Activated T-helper 17 cell treated with anti-CD3 and anti-CD28 coated beads, Interleukin-2, amount 50 U/mL, for 72 hours (primary cell): ENCODE measurements around the gene AXDND1. TPM values are rescaled to one million over a fixed set of nuclear protein-coding genes. Genes with fewer than 3 reads are reported as not detected.
A peak's percentile ranks its signal among the peaks of the same experiment; 100 is the strongest.
"Not testable (repeated sequence)": the region's sequence is repeated elsewhere in the genome, so short reads cannot be mapped to it uniquely, and the experiment has no call there.

ENCODE experiments used
- ATAC-seq: fragments of 150-1000 bp; cut with Tn5 transposase; replicated peaks from 2 replicates; pipeline ENCODE4 v1.10.0; 2021; ENCODE audit warnings: mild to moderate bottlenecking, moderate library complexity
- H3K27ac Mint-ChIP-seq: one replicate; pipeline ENCODE4 v1.8.0; 2022; ENCODE audit warnings: mixed read lengths
- H3K27me3 Mint-ChIP-seq: one replicate; pipeline ENCODE4 v1.8.0; 2022; ENCODE audit warnings: mixed read lengths
- H3K36me3 Mint-ChIP-seq: one replicate; pipeline ENCODE4 v1.8.0; 2022; ENCODE audit warnings: low read depth, mild to moderate bottlenecking, mixed read lengths
- H3K4me1 Mint-ChIP-seq: one replicate; pipeline ENCODE4 v1.8.0; 2022; ENCODE audit warnings: mixed read lengths
- H3K4me3 Mint-ChIP-seq: one replicate; pipeline ENCODE4 v1.8.0; 2022; ENCODE audit warnings: mild to moderate bottlenecking, mixed read lengths
- H3K9me3 Mint-ChIP-seq: one replicate; pipeline ENCODE4 v1.8.0; 2022; ENCODE audit warnings: mixed read lengths
- total RNA-seq, 2 donors: library from RNA; stranded (reverse); gene quantifications; one replicate each; pipeline ENCODE4 v1.2.3, GENCODE V29; 2022

The AXDND1 gene
- total RNA-seq, 2 donors from 2014 or later, result not detected

DNA sequence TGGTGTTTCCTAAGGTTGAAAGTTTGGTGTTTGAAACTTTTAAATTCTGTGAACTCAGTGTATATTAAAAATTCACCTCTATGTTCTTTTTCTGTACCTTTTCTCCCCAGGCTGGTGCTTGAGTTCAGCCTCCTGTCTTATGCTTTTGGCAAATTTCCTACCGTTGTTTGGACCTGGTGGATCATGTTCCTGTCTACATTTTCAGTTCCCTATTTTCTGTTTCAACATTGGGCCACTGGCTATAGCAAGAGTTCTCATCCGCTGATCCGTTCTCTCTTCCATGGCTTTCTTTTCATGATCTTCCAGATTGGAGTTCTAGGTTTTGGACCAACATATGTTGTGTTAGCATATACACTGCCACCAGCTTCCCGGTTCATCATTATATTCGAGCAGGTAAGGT is 24.9 kb upstream of the AXDND1 start:
- Mint-ChIP-seq H3K4me3 (no peak overlapping the region), H3K4me1 (no peaks in the 10 kb centered on the region), H3K36me3 (peaks cover 81% of the 10 kb centered on the region), H3K27ac (no peak overlapping the region), H3K27me3 (no peaks in the 10 kb centered on the region), H3K9me3 (no peaks in the 10 kb centered on the region)
- ATAC-seq, result no peak

DNA sequence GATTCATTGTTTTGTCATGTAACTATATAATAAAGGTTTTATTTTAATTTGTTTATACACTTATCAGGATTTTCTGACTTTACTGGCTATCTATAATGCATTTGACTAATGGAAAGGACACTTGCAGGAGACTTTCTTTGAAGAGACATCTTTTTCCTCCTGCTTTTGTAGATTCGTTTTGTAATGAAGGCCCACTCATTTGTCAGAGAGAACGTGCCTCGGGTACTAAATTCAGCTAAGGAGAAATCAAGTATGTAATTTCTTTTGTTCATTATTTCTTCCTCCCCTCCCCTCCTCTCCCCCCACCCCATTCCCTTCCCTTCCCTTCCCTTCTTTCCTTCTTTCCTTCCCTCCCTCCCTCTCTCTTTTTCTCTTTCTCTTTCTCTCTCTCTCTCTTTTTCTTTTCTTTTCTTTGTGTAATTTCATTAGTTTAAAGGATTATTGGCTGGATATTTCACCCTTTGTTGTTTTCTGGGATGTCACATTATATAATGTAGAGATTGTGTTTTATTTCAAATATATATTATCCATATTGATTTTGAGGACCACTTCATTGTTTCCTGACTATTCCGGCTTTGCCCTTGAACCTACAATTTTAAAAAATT is 23.7 kb upstream of the AXDND1 start:
- Mint-ChIP-seq H3K4me1 (no peaks in the 10 kb centered on the region), H3K9me3 (no peaks in the 10 kb centered on the region), H3K4me3 (no peak overlapping the region), H3K36me3 (peaks cover 90% of the 10 kb centered on the region), H3K27ac (no peak overlapping the region), H3K27me3 (no peaks in the 10 kb centered on the region)
- ATAC-seq, result no peak

DNA sequence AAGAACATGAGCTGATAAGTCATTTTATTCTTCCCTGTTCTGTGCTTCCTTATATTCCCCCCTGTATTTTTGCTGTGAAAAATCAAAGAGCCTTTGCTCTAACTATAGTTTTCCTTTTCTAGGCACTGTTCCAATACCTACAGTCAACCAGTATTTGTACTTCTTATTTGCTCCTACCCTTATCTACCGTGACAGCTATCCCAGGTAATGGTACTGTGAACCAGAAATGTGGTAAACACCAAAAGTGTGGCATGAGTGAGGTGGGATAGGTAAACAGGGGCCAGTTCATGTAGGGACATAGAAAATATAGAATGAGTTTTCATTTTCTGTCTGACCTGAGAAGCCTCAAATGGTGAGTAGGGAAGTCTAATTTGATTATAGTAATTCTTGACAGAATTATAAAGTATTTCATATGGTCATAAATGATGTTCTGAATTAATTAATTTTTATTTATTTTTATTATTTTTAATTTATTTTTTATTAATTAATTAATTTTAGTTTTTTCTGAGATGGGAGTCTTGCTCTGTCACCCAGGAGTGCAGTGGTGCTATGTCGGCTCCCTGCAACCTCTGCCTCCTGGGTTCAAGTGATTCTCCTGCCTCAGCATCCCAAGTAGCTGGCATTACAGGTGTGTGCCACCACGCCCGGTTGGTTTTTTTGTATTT is 22.9 kb upstream of the AXDND1 start:
- H3K4me1 Mint-ChIP-seq, result no peaks in the 10 kb centered on the region
- H3K9me3 Mint-ChIP-seq, result no peaks in the 10 kb centered on the region
- H3K27me3 Mint-ChIP-seq, result no peaks in the 10 kb centered on the region
- H3K27ac Mint-ChIP-seq, result no peak overlapping the region
- no peak overlapping the region for H3K4me3 Mint-ChIP-seq
- ATAC-seq, result no peak
- peaks cover 89% of the 10 kb centered on the region for H3K36me3 Mint-ChIP-seq

DNA sequence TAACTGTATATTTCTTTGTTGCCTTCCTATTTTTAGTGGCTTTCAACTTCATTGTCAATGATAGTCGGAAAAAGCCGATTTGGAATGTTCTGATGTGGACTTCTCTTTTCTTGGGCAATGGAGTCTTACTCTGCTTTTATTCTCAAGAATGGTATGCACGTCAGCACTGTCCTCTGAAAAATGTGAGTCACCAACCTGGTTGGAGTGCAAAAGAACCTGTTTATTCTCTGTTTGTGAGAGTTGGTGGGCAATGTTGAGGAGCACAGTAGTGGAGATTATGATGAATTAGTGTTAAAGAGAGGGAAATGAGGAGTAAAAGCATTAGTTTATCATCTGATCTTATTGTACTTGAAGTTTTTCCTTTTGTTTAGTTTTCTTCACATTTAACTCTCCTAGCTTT is 14.5 kb upstream of the AXDND1 start:
- peak; percentile 75 for ATAC-seq
- Mint-ChIP-seq H3K36me3 (peaks cover 92% of the 10 kb centered on the region), H3K4me1 (peaks cover 4% of the 10 kb centered on the region), H3K27ac (peak overlapping the region; percentile 34), H3K4me3 (no peak overlapping the region), H3K9me3 (no peaks in the 10 kb centered on the region), H3K27me3 (no peaks in the 10 kb centered on the region)

DNA sequence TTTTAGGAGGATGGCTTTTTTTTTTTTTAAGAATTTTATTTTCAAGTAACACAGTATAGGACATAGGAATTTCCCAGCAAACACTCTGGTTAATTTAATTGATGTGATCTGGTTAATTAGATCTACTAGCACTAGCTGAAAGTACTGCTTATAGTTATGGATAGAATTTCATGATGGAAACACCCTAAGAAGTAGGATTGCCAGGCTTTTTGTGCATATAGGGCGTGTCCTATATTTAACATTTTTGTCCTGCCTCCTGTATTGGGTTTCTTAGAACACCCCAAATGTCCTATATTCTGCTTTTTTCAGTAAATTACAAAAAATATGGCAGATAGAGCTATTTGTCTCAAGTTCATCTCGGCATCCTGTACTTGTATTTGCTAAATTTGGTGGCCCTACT is 13.5 kb upstream of the AXDND1 start:
- peak overlapping the region; percentile 35 for H3K27ac Mint-ChIP-seq
- H3K27me3 Mint-ChIP-seq, result no peaks in the 10 kb centered on the region
- H3K4me3 Mint-ChIP-seq, result no peak overlapping the region
- ATAC-seq, result no peak
- H3K36me3 Mint-ChIP-seq, result peaks cover 83% of the 10 kb centered on the region
- no peaks in the 10 kb centered on the region for H3K9me3 Mint-ChIP-seq
- peaks cover 4% of the 10 kb centered on the region for H3K4me1 Mint-ChIP-seq

DNA sequence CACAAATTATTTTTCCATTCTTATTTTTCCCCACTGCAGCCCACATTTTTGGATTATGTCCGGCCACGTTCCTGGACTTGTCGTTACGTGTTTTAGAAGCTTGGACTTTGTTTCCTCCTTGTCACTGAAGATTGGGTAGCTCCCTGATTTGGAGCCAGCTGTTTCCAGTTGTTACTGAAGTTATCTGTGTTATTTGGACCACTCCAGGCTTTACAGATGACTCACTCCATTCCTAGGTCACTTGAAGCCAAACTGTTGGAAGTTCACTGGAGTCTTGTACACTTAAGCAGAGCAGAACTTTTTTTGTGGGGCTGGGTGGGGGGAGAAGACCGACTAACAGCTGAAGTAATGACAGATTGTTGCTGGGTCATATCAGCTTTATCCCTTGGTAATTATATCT is 12.2 kb upstream of the AXDND1 start:
- ATAC-seq, result no peak
- H3K27ac Mint-ChIP-seq, result no peak overlapping the region
- no peaks in the 10 kb centered on the region for H3K9me3 Mint-ChIP-seq
- H3K4me1 Mint-ChIP-seq, result peaks cover 4% of the 10 kb centered on the region
- peaks cover 70% of the 10 kb centered on the region for H3K36me3 Mint-ChIP-seq
- H3K27me3 Mint-ChIP-seq, result no peaks in the 10 kb centered on the region
- no peak overlapping the region for H3K4me3 Mint-ChIP-seq

DNA sequence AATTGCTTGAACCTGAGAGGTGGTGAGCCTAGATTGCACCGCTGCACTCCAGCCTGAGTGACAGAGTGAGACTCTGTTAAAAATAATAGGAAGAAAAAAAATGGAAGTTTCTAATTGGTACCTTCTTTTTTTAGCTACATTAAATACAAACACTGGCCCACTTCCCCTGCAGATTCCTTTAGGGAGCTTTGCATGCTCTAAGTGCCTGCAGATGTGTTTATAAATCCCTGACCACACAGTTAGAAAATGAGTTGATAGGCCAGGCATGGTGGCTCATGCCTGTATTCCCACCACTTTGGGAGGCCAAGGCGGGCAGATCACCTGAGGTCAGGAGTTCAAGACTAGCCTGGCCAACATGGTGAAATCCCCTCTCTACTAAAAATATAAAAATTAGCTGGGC is 4.1 kb upstream of the AXDND1 start:
- not testable (repeated sequence) for H3K27me3 Mint-ChIP-seq, ATAC-seq, H3K36me3 Mint-ChIP-seq, H3K4me3 Mint-ChIP-seq, H3K4me1 Mint-ChIP-seq, H3K9me3 Mint-ChIP-seq, H3K27ac Mint-ChIP-seq

DNA sequence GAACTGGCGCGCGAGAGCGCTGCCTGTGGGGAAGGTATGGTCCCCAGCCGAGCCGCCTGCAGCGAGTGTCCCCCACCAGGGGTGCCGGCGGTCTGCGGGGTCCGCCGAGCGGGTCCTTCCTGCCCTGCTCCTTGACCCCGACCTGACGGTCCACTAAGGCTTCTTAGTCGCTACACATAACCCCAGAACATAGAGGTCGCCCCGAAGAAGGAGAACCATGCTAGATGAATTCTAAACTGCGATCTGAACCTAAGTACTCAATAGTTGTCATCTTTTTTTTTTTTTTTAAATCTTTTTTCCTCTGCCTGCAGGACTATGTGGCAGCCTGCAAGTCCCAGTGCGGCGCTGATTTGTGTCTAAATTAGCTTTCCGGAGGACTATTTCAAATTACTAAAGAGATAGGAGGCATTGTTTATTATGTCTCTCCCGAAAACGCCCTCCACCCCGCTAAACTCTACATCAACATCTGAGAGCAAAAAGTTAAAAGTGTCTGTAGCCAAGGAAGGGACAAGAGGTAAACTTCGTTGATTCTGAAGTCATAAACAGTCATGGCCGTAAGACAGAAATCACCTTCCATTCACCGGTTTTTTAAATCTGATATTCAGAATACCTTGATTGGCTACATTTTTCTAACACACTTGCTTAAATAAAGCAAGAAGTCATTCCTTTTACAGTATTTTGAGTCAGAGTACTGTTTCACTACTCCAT is 476 bp downstream of the AXDND1 start:
- Mint-ChIP-seq H3K27ac (peak overlapping the region; percentile 100), H3K4me1 (no peaks in the 10 kb centered on the region), H3K4me3 (peak overlapping the region; percentile 95), H3K27me3 (no peaks in the 10 kb centered on the region), H3K36me3 (no peaks in the 10 kb centered on the region), H3K9me3 (no peaks in the 10 kb centered on the region)
- ATAC-seq, result peak; percentile 33

DNA sequence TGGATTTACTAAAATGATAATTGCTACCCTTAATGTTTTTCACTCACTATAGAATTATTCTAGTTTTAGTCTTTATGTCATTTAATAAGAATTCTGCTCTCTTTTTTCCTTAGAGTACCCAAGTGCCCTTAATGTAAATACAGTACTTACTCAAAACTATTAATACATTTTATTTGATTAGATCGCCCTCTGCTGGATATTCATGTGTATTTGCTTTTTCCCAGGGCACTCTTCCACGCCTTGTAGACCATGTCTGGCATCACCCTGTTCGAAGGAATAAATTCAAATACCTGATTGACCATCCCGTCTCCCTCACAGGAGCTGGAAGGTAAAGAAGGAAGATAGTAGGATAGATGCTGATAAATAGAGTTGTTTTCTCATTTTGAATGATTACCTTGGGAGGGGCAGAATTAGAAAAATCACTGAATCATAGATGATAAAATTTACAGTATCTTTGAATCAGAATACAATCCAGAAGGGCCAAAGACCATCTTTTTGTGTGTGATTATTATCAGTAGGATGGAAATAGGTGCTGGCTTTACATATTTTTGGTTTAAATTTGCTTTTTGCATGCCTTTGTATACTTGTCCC is 4.1 kb downstream of the AXDND1 start:
- no peaks in the 10 kb centered on the region for H3K9me3 Mint-ChIP-seq
- H3K36me3 Mint-ChIP-seq, result no peaks in the 10 kb centered on the region
- H3K4me3 Mint-ChIP-seq, result no peak overlapping the region
- H3K4me1 Mint-ChIP-seq, result no peaks in the 10 kb centered on the region
- peak; percentile 23 for ATAC-seq
- no peak overlapping the region for H3K27ac Mint-ChIP-seq
- no peaks in the 10 kb centered on the region for H3K27me3 Mint-ChIP-seq

DNA sequence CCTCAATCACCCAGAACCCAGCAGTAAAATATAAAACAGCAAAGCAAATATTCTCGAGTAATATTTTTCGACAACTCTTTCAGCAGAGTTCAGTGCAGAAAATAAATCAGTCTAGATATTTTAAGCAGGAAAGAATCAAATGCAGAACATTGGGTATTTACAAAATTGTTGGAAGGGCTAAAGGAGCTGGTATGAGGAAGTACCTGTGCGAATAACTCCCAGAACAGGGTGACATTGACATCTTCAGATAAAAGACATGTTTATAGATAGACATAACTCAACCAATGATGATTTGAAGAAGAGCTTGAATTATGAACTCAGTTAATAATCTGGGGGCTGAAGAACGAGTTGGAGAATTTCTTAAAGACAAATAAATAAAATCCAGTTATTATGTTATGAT is 6.4 kb downstream of the AXDND1 start:
- no peaks in the 10 kb centered on the region for H3K36me3 Mint-ChIP-seq
- H3K4me1 Mint-ChIP-seq, result no peaks in the 10 kb centered on the region
- H3K27me3 Mint-ChIP-seq, result no peaks in the 10 kb centered on the region
- ATAC-seq, result no peak
- no peaks in the 10 kb centered on the region for H3K9me3 Mint-ChIP-seq
- no peak overlapping the region for H3K27ac Mint-ChIP-seq
- H3K4me3 Mint-ChIP-seq, result no peak overlapping the region

DNA sequence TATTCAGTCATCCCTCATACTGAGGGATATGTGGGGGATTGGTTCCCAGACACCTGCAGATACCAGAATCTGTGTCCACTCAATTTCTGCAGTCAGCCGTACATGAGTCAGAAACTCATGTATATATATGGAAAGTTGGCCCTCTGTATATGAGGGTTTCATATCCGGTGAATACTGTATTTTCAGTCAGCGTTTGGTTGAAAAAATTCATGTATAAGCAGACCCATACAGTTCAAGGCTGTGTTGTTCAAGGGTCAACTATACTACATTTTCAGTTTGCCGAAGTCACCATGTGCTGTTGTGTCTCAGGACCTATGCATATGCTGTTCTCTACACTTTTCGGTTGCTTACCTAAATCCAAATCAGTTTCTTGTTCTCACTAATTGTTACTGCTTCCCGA is 10.5 kb downstream of the AXDND1 start:
- ATAC-seq, result no peak
- Mint-ChIP-seq H3K27me3 (no peaks in the 10 kb centered on the region), H3K27ac (no peak overlapping the region), H3K9me3 (no peaks in the 10 kb centered on the region), H3K36me3 (no peaks in the 10 kb centered on the region), H3K4me3 (no peak overlapping the region), H3K4me1 (no peaks in the 10 kb centered on the region)

DNA sequence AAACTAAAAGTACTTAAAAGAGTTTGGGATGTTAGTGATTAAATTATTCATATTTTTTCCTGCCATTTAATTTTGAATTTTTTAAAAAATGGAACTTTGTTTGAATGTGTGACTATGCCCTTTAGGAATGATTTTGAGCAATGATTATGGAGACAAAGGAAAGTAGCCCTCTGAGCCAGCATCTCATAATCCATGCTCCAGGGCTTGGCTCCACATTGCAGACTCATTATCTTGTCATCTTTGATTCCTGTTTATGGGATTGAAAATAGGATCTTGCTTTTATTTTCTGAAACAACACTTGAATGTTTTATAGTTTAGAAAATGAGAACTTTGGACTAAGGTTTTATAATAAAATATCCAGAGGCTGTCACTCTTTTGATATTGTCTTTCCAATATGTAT is 14.5 kb downstream of the AXDND1 start:
- Mint-ChIP-seq H3K4me3 (no peak overlapping the region), H3K9me3 (no peaks in the 10 kb centered on the region), H3K27ac (no peak overlapping the region), H3K4me1 (no peaks in the 10 kb centered on the region), H3K27me3 (no peaks in the 10 kb centered on the region), H3K36me3 (no peaks in the 10 kb centered on the region)
- ATAC-seq, result no peak

DNA sequence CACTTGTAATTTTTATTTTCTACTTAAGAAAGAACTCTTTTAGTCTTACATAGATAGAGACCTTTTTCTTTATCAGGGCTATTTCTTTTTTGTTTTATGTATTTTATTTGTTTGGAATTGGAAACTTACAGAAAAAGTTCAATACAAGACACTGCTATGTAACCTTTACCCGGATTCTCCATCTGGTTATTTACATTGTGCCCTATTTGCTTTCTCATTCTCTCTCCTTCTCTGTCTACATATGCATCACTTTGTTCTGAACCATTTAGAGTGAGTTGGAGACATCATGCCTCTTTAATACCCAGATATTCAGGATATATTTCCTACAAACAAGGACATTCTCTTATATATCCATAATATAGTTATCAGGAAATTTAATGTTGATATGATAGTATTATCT is 18.3 kb downstream of the AXDND1 start:
- H3K4me1 Mint-ChIP-seq, result no peaks in the 10 kb centered on the region
- H3K27me3 Mint-ChIP-seq, result no peaks in the 10 kb centered on the region
- no peak overlapping the region for H3K4me3 Mint-ChIP-seq
- ATAC-seq, result no peak
- H3K27ac Mint-ChIP-seq, result no peak overlapping the region
- H3K9me3 Mint-ChIP-seq, result no peaks in the 10 kb centered on the region
- H3K36me3 Mint-ChIP-seq, result no peaks in the 10 kb centered on the region

DNA sequence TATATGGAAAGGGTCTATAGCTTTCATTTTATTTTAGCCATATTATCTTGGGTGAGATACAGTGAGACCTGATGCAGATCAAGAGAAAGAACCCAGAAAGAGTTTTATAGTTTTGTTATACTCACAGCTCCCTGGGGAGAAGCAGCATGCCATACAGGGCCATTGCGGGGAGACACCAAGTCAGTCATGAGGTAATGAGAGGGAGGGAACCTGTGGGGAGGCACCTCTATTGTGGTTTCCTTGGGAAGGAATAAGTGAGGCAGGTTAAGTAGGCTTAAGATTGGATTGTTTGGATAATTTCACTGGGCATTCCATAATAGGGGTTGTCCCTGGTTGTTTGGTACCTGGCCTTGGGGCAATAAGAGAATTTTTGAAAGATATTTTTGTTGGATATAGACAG is 19.7 kb downstream of the AXDND1 start:
- Mint-ChIP-seq H3K4me3 (no peak overlapping the region), H3K9me3 (no peaks in the 10 kb centered on the region), H3K36me3 (no peaks in the 10 kb centered on the region), H3K27ac (no peak overlapping the region), H3K4me1 (no peaks in the 10 kb centered on the region), H3K27me3 (no peaks in the 10 kb centered on the region)
- no peak for ATAC-seq

DNA sequence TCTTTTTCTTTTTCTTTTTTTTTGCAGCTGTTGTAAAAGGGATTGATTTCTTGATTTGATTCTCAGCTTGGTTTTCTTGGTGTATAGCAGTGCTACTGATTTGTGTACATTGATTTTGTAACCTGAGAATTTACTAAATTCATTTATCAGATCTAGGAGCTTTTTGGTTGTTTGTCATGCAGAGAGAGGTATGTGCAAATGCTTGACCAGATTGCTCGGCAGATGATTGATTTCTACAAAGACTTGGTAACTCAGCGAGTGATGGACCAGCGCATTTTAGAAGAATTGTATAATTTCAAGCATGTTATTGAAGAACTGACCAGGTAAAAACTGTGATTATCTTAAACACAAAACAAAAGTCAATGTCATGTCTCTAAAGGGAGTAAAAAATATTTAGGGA is 27.9 kb downstream of the AXDND1 start:
- no peaks in the 10 kb centered on the region for H3K36me3 Mint-ChIP-seq

More for the DNA sequence above, 27.9 kb downstream of the AXDND1 start:
- no peak overlapping the region for H3K27ac Mint-ChIP-seq
- peaks cover 17% of the 10 kb centered on the region for H3K27me3 Mint-ChIP-seq
- ATAC-seq, result no peak
- no peaks in the 10 kb centered on the region for H3K4me1 Mint-ChIP-seq
- no peak overlapping the region for H3K4me3 Mint-ChIP-seq
- H3K9me3 Mint-ChIP-seq, result peaks cover 13% of the 10 kb centered on the region
